ENCODE data around the gene CHL1.

GRCh38 chr3:331881-332280, 135.3 kb downstream of the CHL1 start:
- TF ChIP-seq CTCF (IDR thresholded peaks at IDR 0.05) (no peak), POLR2A (IDR thresholded peaks at IDR 0.05) (no peak)

Data from body of pancreas (tissue), 4 donors.